HepG2 (cell line): ENCODE data around the gene HACD2. TPM values are rescaled to one million over a fixed set of nuclear protein-coding genes. Genes with fewer than 3 reads are reported as not detected.

Experiments used
- ATAC-seq: fragments of 200-7000 bp; cut with Tn5 transposase; 3 replicates; pipeline ENCODE4 v1.9.1; 2020; ENCODE audit warnings: mild to moderate bottlenecking, moderate library complexity
- BruUV-seq: library from RNA; stranded (reverse); fragments of 400-500 nt; replicated peaks from 2 replicates; lab custom pipeline; 2021; lab: Mats Ljungman, UMichigan
- CTCF ChIA-PET: fragments of 300-600 bp; formaldehyde crosslinking; extraction: SDS; loops from one replicate; lab custom pipeline; 2021; ENCODE audit warnings: low total read pairs, inconsistent platforms, low intra/inter-chr PET ratio; lab: Yijun Ruan, JAX
- POLR2A ChIA-PET: fragments of 350-600 bp; sonication (Branson Sonifier 250); formaldehyde crosslinking; loops from one replicate; lab custom pipeline; 2020; ENCODE audit warnings: antibody characterized with exemption, inconsistent platforms; lab: Yijun Ruan, JAX
- DNase-seq: peaks from one replicate; pipeline ENCODE4 v3.0.0-alpha.2; 2015; ENCODE audit warnings: low spot score
- FAIRE-seq: peaks from 3 replicates; lab custom pipeline; 2011; peaks lifted over from hg19 to GRCh38; lab: Jason Lieb, UNC
- H2AFZ ChIP-seq: one replicate; pipeline ENCODE4 v1.6.1; 2011; ENCODE audit warnings: low read length, inconsistent platforms
- H3K27ac ChIP-seq: fragments of 300-600 bp; 3 replicates; pipeline ENCODE4 v1.8.0; 2011; ENCODE audit warnings: mixed run types, mild to moderate bottlenecking, mixed read lengths, low read length, inconsistent platforms; ENCODE audit not compliant: insufficient read depth; ENCODE audit errors: extremely low read length
- H3K27me3 ChIP-seq, 2 experiments: fragments of 200-600 bp in 1 of 2; 2 replicates in 1 of 2; 3 replicates in 1 of 2; pipeline versions ENCODE4 v1.6.0 to v1.8.0; 2011; ENCODE audit warnings: low read length in 2 of 2, mild to moderate bottlenecking in 2 of 2, moderate library complexity in 2 of 2, inconsistent platforms in 1 of 2; ENCODE audit not compliant: insufficient read depth in 2 of 2, control insufficient read depth in 1 of 2
- H3K36me3 ChIP-seq, 2 experiments: fragments of 200-600 bp in 1 of 2; replicated peaks in 1 of 2; 2 replicates in 1 of 2; 3 replicates in 1 of 2; pipeline versions ENCODE4 v1.5.1 to v1.8.0; 2011; ENCODE audit warnings: low read length in 2 of 2, inconsistent platforms in 1 of 2; ENCODE audit not compliant: insufficient read depth in 2 of 2, control insufficient read depth in 1 of 2
- H3K4me1 ChIP-seq: 2 replicates; pipeline ENCODE4 v1.5.1; 2012; ENCODE audit warnings: low read length, inconsistent platforms; ENCODE audit not compliant: insufficient read depth
- H3K4me2 ChIP-seq: 2 replicates; pipeline ENCODE4 v1.6.0; 2011; ENCODE audit warnings: low read depth, low read length, inconsistent platforms
- H3K4me3 ChIP-seq, 3 experiments: fragments of 200-600 bp in 1 of 3; sonication (generic), shearing (Covaris generic) in 1 of 3; replicated peaks in 1 of 3; 2 replicates each; pipeline ENCODE4 v1.5.1; 2011 to 2016; ENCODE audit warnings: low read length in 3 of 3, inconsistent platforms in 2 of 3, low read depth in 2 of 3, mild to moderate bottlenecking in 2 of 3, control low read depth in 1 of 3, mixed read lengths in 1 of 3; ENCODE audit not compliant: insufficient read depth in 1 of 3
- H3K79me2 ChIP-seq: one replicate; pipeline ENCODE4 v1.6.1; 2011; ENCODE audit warnings: low read length, inconsistent platforms; ENCODE audit not compliant: insufficient read depth
- H3K9ac ChIP-seq: 2 replicates; pipeline ENCODE4 v1.6.0; 2011; ENCODE audit warnings: mild to moderate bottlenecking, low read depth, low read length, inconsistent platforms; ENCODE audit not compliant: insufficient read depth
- H3K9me3 ChIP-seq: 2 replicates; pipeline ENCODE4 v1.5.1; 2012; ENCODE audit warnings: mild to moderate bottlenecking, low read length
- H4K20me1 ChIP-seq: 2 replicates; pipeline ENCODE4 v1.6.0; 2011; ENCODE audit warnings: inconsistent platforms, mild to moderate bottlenecking, low read length, moderate library complexity; ENCODE audit not compliant: insufficient read depth
- ARNT2 ChIP-seq: sonication (generic); formaldehyde crosslinking; IDR thresholded peaks from 2 replicates; pipeline ENCODE4 v1.8.0; 2022; ENCODE audit warnings: mild to moderate bottlenecking, low read depth, missing genetic modification reagents, moderate library complexity
- DNMT1 ChIP-seq: sonication (generic); formaldehyde crosslinking; IDR thresholded peaks from 2 replicates; pipeline ENCODE4 v1.5.1; 2020; ENCODE audit warnings: mild to moderate bottlenecking, missing genetic modification reagents
- FOXO1 ChIP-seq: sonication (generic); formaldehyde crosslinking; IDR thresholded peaks from 2 replicates; pipeline ENCODE4 v1.4.0; 2020; ENCODE audit warnings: missing genetic modification reagents
- JUN ChIP-seq: sonication (generic); formaldehyde crosslinking; IDR thresholded peaks from 2 replicates; pipeline ENCODE4 v1.4.0; 2020; ENCODE audit warnings: mild to moderate bottlenecking, missing genetic modification reagents
- MED1 ChIP-seq: sonication (generic); formaldehyde crosslinking; IDR thresholded peaks from 2 replicates; pipeline ENCODE4 v1.4.0; 2020; ENCODE audit warnings: missing genetic modification reagents
- NCOA5 ChIP-seq: sonication (generic); formaldehyde crosslinking; IDR thresholded peaks from 2 replicates; pipeline ENCODE4 v1.4.0; 2020; ENCODE audit warnings: missing genetic modification reagents
- NFYC ChIP-seq: IDR thresholded peaks from 2 replicates; pipeline ENCODE4 v1.6.1; 2016; ENCODE audit warnings: missing genetic modification reagents, missing compliant biosample characterization
- NR2C2 ChIP-seq: sonication (generic); formaldehyde crosslinking; IDR thresholded peaks from 2 replicates; pipeline ENCODE4 v1.4.0; 2020; ENCODE audit warnings: missing genetic modification reagents, mild to moderate bottlenecking, moderate library complexity, borderline replicate concordance
- SP140L ChIP-seq: sonication (generic); formaldehyde crosslinking; IDR thresholded peaks from 2 replicates; pipeline ENCODE4 v1.4.0; 2020; ENCODE audit warnings: missing genetic modification reagents, borderline replicate concordance
- ZBTB4 ChIP-seq: sonication (generic); formaldehyde crosslinking; IDR thresholded peaks from 2 replicates; pipeline ENCODE4 v1.4.0; 2020; ENCODE audit warnings: missing genetic modification reagents, mild to moderate bottlenecking, borderline replicate concordance
- ZNF136 ChIP-seq: sonication (generic); formaldehyde crosslinking; IDR thresholded peaks from 2 replicates; pipeline ENCODE4 v1.8.1; 2022; ENCODE audit warnings: low read depth, mild to moderate bottlenecking, moderate library complexity, missing genetic modification reagents
- ZNF264 ChIP-seq: sonication (generic); formaldehyde crosslinking; IDR thresholded peaks from 2 replicates; pipeline ENCODE4 v1.4.0; 2020; ENCODE audit warnings: missing genetic modification reagents
- ZNF407 ChIP-seq: sonication (generic); formaldehyde crosslinking; IDR thresholded peaks from one replicate; pipeline ENCODE4 v1.5.1; 2020; ENCODE audit warnings: mild to moderate bottlenecking, missing genetic modification reagents; ENCODE audit errors: not compliant biosample characterization
- ZNF777 ChIP-seq: sonication (generic); formaldehyde crosslinking; IDR thresholded peaks from 2 replicates; pipeline ENCODE4 v1.4.0; 2020; ENCODE audit warnings: missing genetic modification reagents
- WGBS: methylation state at CpG from one replicate; pipeline ENCODE4 v1.1.6; 2017; ENCODE audit warnings: low lambda C conversion rate; 5-methylcytosine and 5-hydroxymethylcytosine counted together
- in situ Hi-C: cut with HindIII; loops from 2 replicates; pipeline ENCODE4 v1.10.0; 2017; ENCODE audit warnings: low pct_unique_long_range_greater_than_20kb; ENCODE audit not compliant: extremely low pct_ligation_motif_present
- intact Hi-C: fragments of 100-400 bp; cut with micrococcal nuclease; formaldehyde crosslinking; loops from one replicate; pipeline ENCODE4 v1.10.0; 2022; ENCODE audit not compliant: unreplicated experiment
- polyA plus RNA-seq, 8 experiments: library from polyadenylated mRNA; depleted of rRNA in 3 of 8; stranded (reverse) in 7 of 8; unstranded in 1 of 8; fragments of >200 nt; fragmentation: Illumina TruSeq in 4 of 8; extraction: Trizol in 4 of 8; gene quantifications; 2 replicates each; pipeline versions ENCODE4 v1.2.1 to v1.2.3, GENCODE V29; 2011 to 2016; ENCODE audit warnings: low read depth in 4 of 8, missing spikeins in 1 of 8, mixed read lengths in 1 of 8; ENCODE audit not compliant: insufficient read depth in 1 of 8
- total RNA-seq, 5 experiments: library from RNA; depleted of rRNA; stranded (reverse); fragments of >200 nt; fragmentation: Illumina TruSeq; extraction: Trizol; gene quantifications; 2 replicates each; pipeline ENCODE4 v1.2.3, GENCODE V29; 2016; ENCODE audit warnings: low read depth in 1 of 5

The HACD2 gene
- total and polyA plus RNA-seq, 2 of the 13 experiments (the other 11 are each of a cell fraction or from before 2014, with no cell fraction given): 47.0 to 50.4 TPM

GRCh38 chr3:123546133-123546755 lies 38.6 kb downstream of the HACD2 start:
- peaks cover 11 to 27% of the 10 kb centered on the region in 2 experiments for H3K36me3 ChIP-seq
- POLR2A ChIA-PET: no interaction called here
- ATAC-seq (no peak), FAIRE-seq (peak; percentile 52), DNase-seq (no peak)
- CTCF ChIA-PET: no interaction called here
- no peaks in the 10 kb centered on the region for H3K9me3 ChIP-seq
- no peaks in the 10 kb centered on the region for H4K20me1 ChIP-seq
- no peak overlapping the region for H3K27ac ChIP-seq
- no TSS peak for BruUV-seq
- intact Hi-C loops: no loop called here
- H3K4me2 ChIP-seq: no peak overlapping the region
- 99% methylated on average over 4 of the region's 4 CpGs for WGBS
- H3K4me3 ChIP-seq: no peak overlapping the region
- no peak overlapping the region for H2AFZ ChIP-seq
- no peaks in the 10 kb centered on the region for H3K4me1 ChIP-seq
- in situ Hi-C loops: no loop called here
- no peak overlapping the region for H3K9ac ChIP-seq
- H3K79me2 ChIP-seq: peaks cover 7% of the 10 kb centered on the region
- no peaks in the 10 kb centered on the region for H3K27me3 ChIP-seq
- TF ChIP-seq ZNF136 (CRISPR knock-in tag) (no peak), DNMT1 (CRISPR knock-in tag) (no peak), ZNF264 (no peak), JUN (CRISPR knock-in tag) (no peak), NCOA5 (CRISPR knock-in tag) (no peak), ARNT2 (CRISPR knock-in tag) (no peak), NR2C2 (CRISPR knock-in tag) (no peak), NFYC (CRISPR knock-in tag) (no peak), SP140L (no peak), MED1 (CRISPR knock-in tag) (no peak), ZBTB4 (CRISPR knock-in tag) (no peak), ZNF777 (CRISPR knock-in tag) (no peak), FOXO1 (CRISPR knock-in tag) (no peak), ZNF407 (CRISPR knock-in tag) (no peak)
